Left forelimb (tissue), 1 donor: ENCODE data around the gene GIPR.
"Not testable (repeated sequence)": the region's sequence is repeated elsewhere in the genome, so short reads cannot be mapped to it uniquely, and the experiment has no call there.

ENCODE experiments used
- DNase-seq: peaks from one replicate; pipeline ENCODE4 v3.0.0-alpha.2; 2018; ENCODE audit warnings: low spot score

GIPR gene, protein sequence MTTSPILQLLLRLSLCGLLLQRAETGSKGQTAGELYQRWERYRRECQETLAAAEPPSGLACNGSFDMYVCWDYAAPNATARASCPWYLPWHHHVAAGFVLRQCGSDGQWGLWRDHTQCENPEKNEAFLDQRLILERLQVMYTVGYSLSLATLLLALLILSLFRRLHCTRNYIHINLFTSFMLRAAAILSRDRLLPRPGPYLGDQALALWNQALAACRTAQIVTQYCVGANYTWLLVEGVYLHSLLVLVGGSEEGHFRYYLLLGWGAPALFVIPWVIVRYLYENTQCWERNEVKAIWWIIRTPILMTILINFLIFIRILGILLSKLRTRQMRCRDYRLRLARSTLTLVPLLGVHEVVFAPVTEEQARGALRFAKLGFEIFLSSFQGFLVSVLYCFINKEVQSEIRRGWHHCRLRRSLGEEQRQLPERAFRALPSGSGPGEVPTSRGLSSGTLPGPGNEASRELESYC

DNA sequence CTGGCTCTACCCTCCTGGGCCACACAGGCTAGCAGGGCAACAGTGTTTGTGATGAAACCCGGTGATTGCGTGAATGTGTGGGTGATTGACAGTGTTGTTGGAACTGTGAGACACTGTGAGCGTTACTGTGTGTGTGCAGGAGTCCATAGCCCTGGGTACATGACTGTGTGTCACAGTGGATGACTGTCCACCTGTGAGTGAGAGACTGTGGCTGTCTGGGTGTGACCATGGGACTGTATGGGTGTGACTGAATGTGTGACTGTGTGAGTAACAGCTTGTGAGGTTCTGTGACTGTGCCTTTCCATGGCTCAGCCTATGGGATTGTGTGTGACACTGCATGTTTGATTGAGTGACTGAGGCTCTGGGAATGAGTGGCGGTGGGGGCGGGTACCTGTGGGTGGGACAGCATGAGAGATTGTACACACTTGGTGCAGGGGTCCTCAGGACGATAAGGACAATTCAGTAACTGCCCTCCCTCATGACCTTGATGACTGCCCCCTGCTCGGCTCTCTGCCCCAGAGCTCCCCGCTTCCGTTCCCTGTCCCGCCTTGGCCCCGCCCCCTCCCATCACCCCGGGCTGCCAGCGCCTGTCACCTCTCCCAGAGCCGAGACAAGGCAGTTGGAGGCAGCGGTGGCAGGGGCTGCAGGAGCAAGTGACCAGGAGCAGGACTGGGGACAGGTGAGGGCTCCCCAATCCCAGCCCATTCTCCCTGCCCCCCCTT, at the start of gene GIPR:
Gene GIPR, plus strand, starts transcription at position 602 of the 722 bp plus-strand sequence. CDS start 1,300 bp downstream, outside the sequence.
- no peak for DNase-seq

DNA sequence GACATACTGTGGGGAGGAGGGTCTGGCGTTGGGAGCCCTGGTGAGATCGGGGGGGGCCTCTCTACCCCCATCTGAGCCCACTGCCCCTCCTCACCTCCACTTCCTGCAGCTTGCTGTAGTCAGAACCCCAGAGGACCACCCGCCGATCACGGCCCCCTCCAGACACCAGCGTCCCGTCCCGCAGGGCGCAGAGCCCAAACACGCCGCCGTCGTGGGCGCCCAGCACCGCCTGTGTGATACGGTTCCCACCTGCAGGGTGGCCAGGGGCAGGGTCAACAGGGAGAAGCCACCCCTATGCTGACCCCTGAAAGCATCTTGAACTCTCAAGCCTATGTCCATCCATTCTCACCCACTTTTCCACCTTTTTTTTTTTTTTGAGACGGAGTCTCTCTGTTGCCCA, 46.6 kb upstream of the GIPR start:
- no peak for DNase-seq

DNA sequence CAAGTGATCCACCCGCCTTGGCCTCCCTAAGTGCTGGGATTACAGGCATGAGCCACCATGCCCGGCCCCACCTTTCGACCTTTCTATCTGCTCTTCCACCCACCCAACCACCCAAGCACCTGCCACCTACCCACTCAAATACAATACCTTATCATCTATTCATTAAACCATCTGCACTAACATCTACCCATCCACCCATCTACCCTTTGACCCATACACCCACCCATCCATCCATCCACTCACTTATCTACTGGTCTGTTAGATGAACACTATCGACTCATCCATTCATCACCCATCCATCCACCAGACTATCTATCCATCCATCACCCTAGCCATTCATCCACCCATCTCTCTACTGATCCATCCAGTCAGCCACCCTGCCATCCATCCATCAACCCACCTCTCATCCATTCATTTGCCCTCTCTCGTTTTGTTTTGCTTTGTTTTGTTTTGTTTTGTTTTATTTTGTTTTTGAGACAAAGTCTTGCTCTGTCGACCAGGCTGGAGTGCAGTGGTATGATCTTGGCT, 46.0 kb upstream of the GIPR start:
- DNase-seq: no peak

DNA sequence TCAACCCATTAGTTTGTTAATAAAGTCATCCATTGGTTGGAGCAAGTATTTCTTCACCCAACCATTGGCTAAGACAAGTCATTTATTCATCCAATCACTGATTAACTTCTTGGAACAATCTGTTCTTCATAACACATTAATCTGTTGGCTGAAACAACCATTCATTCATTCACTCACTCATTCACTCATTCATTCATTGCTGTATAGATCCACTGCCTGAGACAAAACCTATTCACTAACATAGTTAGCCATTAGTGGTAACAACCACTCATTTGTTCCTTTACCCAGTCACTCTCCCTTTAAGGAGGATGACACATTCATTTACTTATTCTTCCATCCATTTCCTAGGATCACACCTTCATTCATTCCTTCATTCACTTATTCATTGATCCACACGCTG, 44.0 kb upstream of the GIPR start:
- DNase-seq: no peak

DNA sequence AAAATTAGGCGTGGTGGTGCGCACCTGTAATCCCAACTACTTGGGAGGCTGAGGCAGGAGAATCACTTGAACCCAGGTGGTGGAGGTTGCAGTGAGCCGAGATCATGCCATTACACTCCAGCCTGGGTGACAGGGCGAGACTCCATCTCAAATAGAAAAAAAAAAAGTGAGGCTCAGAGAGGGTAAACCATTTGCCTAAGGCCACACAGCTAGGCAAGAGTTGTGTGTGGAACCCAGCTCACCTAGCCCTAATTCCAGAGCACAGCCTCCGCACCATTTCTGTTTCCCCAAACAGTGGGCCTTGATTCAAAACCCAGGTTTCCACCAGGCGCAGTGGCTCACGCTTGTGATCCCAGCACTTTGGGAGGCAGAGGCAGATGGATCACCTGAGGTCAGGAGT, 39.8 kb upstream of the GIPR start:
- DNase-seq: not testable (repeated sequence)

DNA sequence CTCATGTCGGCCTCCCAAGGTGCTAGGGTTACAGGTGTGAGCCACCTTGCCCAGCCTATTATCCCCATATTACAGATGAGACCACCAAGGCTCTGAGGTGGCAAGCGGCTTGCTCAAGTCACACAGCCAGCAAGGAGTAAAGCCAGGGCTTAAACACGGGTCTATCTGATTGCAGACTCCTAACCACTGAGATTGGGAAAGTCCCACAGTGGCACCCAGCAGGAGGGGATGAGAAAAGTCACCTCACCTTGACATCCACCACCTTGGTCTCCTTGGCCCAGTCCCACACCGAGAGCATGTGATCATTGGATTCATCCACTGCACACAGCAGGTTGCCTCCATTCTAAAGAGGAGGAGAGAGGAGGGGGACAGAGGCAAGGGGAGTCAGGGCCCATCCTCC, 38.3 kb upstream of the GIPR start:
- DNase-seq: no peak

DNA sequence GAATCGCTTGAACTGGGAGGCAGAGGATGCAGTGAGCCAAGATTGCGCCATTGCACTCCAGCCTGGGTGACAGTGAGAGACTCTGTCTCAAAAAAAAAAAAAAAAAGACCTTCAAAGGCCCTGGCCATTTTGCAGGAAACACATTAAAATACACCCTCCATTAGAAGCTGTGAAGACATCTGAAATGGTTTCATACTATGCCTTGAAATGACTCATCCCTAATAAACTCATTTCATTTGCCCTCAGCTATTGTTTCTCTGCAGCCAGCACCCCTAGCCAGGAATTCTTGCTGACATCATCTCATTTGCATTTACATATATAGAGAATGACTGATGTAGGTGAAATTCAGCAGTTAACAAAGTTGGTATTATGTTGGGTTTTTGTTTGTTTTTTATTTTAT, 37.6 kb upstream of the GIPR start:
- no peak for DNase-seq

DNA sequence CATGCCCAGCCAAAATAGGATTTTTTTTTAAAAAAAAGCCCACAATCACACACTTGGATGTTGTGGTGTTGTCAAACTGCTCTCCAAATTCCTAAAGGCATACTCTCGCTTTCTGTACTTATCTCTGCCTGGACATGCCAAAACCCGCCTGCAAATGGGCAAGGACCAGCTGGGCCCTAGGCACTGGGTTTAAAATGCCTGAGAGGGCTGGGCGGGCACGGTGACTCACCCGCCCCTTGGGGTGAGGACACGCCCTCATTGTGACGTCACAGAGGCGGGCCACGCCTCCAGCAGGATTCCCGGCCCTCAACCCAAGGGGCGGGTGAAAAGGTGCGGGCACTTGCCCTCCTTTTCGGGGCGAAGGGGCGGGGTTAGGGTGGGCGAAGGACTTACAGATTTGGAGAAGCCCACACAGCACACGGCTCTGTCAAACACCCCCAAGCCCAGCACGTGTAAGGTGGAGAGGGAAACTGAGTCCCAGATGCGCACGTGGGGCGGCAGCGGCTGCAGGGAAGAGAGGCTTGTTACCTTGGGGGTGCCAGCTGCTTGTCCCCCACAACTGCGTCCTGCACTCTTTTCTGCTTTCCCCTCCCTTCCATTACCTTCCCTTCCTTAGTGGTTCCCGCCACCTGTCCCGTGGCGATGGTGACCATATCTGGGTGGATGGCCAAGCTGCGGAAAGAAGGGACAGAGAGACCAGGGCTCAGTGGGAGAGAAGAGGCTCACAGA, 35.4 kb upstream of the GIPR start:
- DNase-seq: no peak

DNA sequence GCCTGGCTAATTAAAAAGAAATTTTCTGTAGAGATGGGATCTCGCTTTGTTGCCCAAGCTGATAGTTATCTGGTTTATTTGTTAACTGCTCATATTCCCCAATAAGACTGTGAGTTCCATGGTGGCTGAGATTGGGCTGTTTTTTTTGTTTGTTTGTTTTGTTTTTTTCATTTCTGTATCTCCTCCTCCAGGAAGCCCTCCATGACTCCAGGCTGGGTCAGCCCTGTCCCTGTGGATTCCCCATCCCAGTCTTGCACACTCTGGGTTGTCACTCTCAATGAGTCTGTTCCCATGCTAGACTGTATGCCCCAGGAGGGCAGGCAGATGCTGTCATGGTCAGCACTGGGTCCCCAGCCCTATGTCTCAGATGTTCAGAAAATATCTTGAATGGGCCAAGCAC, 31.7 kb upstream of the GIPR start:
- no peak for DNase-seq

DNA sequence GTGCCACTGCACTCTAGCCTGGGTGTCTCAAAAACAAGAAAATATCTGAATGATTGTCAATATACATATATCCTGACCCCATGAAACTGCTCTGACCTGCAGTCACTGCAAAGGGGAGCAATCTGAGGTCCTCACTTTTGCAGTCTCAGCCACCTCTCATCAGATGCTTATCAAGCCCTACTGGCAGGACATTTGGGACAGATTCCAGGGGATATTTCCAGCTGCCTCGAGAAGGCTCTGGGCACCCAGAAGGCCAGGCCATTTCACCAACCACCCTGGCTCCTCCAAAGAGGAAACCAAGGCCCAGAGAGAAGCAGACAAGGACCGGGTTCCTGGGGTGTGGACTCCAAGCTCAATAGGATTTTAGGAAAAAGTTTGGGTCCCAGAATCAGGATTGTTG, 31.1 kb upstream of the GIPR start:
- DNase-seq: no peak

DNA sequence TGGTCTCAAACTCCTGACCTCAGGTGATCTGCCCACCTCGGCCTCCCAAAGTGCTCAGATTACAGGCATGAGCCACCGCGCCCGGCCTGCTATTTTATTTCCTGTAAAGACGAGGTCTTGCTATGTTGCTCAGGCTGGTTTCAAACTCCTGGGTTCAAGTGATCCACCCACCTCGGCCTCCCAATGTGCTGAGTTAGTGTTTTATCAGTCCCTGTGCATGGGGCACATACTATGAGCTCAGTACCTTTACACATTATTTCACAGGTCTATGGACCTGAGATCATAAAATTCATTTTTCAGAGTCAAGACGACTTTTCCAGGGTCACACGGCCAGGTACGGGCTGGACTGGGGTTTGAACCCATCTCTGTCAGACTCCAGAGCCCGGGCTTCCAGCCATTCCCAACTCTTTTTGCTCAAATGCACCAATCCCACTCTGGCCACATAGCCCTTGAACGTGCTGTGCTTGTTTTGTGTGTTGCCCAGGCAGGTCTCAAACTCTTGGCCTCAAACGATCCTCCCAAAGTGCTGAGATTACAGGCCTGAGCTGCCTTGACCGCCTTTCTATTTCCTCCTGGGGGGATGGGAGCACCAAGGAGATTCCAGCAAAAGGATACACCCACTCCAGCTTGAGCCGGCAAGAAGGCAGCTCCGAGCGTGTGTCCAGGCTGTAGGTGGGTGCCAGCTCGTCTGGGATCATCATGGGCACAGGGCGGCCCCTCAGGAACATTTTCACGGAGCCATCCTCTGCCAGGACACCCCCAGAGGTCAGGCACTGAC, 29.9 kb upstream of the GIPR start:
- no peak for DNase-seq

DNA sequence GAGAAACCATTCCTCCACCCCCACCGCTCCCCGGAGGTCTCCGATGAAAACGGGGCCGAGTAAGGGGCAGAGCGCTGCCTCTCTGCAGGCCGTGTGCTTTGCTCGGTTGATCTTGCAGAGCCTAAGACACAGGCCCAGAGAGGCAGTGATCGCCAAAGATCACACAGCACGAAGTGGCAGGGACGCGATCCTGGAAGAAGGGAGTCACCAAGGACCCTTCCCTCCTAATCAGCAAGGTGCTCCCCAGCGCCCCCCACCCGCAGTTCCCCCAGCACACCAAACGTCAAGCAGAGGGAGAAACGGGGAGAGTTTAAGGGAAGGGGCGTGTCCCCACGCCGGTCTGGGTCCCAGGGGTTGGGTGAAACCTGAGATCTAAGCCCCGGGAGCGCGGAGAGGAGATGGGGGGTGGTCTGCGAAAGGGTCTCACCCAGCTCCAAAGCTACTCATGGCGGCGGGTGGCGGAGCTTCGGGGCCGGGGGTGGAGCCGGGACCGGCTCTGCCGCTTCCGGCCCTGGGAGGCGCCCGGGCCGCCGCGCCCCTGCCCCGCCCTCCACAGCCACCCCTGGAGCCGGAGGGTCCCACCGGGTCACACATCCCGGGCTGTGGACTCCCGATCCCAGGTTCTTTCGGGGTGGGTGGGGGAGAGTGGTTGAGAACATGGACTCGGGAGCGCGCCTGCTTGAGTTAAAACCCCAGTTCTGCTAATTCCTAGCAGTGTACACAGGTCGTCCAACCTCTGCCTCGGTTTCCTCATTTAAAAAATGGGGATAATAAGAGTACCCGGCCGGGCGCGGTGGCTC, 28.9 kb upstream of the GIPR start, which contains the start of gene EML2:
Gene EML2, minus strand, starts transcription at position 468 of the 800 bp plus-strand sequence. Its CDS starts 21 bp downstream, at position 447.
- no peak for DNase-seq

DNA sequence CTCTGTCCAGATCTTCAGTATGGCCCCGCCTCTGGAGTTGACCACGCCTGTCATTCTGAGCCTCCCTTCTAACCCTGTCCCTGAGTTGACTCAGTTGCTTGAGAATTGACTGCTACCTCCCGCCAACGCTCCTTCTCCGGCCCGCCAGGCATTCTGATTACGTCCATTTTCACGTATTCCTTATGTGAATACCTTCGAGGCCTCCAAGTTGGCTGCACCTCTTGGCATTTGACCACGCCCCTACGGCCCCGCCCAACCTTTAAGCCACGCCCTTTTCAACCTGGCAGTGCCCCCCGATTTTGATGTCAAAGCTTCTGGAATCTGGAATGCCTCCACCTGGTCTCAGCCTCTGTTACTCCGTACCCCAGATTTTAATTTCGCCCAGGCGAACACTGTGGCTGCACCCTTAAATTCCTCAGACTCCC, 27.2 kb upstream of the GIPR start:
- DNase-seq: no peak

DNA sequence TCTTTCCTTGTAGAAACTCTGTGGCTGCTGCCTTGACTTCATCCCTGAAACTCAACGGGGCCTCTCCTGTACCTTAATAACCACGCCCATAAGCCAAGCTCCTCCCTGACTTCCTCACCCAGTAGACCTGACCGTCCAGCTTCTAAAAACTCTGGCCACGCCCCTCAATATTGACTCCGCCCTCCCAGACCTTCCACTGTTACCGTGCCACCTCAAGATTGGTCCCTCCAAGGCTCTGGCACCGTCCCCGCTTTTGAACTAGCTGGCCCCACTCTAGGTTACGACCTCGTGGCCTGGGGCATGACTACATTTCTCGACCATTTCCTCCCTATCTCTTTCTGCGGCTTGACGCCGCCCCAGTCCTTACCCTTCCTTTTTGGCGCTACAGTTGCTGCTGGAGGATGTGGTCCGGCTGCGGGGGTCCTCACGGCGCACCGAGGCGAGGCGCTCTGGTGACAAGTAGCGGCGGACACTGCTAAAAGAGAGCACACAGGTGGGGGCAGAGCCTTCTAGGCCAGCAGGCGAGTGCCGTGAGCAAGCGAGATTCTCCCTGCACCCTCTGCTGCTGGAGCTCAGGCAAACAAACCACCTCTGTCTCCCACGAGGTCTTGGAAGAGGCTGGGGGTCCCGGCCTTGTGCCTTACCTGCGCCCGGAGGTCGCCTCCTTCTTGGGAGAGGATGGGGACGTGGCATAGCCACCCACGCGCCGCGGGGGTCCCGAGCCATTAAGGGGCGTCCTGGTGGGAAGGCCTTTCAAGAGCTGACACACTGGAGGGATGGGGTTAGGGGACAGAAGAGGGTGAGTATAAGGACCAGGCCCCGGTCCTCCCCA, 26.5 kb upstream of the GIPR start:
- no peak for DNase-seq

DNA sequence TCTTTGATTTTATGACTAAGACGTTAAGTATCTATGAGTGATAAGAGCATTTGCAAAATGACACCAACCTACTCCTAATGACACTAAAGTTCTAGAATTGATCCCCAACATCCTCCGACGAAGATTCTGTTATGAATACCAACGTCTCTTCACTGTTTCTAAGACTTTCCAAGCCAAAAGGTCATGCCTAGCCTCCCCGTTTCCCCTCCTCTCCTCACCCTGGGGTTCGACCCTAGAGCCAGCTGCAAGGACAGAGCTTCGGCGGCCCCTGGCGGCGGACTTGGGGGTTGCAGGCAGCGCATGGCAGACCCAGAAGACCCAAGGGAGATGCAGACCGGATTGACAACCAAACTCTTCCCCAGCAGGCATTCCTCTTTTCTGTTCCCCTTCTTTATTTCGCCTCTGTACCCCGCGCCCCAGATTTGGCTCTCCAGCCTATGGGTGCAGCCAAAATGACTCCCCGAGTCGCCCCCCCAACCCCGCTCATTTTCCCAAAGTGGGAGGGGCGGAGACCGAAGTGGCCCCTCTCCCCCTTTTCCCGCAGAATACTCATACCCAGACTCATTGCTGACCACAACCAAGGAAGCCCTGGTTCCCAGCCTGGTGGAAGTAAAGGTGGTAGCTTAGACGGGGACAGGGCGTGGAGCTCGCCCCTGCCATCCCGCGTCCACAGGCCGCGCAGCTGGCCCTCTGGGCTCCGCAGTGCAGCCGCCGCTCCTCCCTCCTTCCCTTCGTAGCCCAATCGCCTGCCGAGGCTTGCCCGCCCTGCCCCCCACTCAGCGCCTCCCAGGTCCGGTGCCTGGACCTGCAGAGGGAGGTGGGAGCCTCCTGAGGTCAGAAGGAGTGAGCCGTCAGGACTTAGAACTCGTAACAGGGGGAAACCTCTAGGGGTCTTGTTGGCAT, 24.7 kb upstream of the GIPR start:
- peak; percentile 93 for DNase-seq

DNA sequence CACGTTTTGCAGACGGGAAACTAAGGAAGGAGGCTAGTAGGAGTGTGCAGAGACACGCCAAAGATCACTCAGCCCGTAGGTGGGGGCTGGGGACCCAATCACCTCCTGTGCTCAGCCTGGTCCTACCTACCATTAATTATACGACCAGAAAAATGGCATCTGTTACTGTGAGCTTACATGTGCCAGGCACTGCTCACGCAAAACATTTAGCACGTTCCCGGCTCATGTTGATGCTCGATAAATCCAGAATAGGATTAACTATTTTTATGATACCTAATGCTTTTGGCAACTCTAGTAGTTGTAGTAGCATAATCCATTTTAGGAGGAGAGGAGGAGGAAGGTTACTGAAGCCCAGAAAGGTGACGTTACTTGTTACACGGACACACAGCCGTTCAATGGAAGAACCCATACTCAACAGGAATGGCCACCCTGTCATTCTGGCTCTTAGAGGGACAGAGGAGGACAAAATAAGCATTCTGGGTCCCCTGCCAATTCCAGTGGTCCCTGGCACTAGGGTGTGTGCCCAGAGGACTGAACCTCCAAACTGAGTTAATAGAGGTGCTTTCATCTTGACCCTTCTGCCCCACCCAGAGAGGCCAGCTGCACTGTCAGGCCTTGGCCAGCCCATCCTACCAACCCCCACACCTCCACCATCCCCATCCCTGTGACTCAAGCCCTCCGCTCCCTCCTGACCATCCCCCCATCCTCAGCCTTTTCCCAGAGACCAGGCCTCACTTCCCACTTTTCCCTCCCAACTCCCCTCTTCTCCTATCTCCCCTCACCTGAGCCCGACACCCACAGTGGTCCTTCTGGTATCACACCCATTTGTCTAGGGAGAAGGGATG, 23.9 kb upstream of the GIPR start:
- DNase-seq: no peak

DNA sequence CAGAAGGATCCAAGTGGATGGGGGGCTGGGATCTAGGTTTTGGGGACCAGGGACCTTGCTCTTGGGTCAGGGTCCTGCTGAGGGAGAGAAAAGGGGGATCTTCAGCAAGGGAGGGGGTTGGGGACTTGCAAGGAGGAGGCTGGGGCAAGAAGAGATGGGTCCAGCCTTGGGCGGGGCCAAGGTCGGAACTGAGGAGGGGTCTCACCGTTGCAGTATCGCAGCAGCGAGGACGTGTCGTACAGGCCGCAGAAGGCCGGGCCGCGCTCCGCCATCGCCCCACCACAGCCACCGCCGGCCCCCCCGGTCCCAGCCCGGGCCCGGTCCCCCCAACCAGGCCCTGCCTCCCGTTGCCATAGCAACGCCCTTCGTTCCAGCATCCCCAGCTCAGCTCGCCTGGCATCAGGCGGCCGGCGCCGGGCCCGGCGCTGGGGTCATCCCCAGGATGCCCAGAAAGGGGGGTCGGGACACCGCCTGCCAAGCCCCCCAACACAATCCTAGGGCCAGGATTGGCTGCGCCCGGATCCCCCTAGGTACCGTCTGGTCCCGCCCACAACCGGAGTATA, 22.9 kb upstream of the GIPR start:
- no peak for DNase-seq
